ENCODE results near the gene SHF.

The SHF gene

GRCh38 chr15:45224621-45225217 lies 37.0 kb upstream of the SHF start:
- no peak overlapping the region for H3K9ac ChIP-seq (ENCODE audit: low read depth in 1 of 2, low read length in 2 of 2)
- no peaks in the 10 kb centered on the region for H3K27me3 ChIP-seq (ENCODE audit: control insufficient read depth in 1 of 2, insufficient read depth in 2 of 2, low read length in 2 of 2)
- H3K27ac ChIP-seq (ENCODE audit: low read depth, low read length) = no peak overlapping the region
- peaks cover 14 to 19% of the 10 kb centered on the region in 2 donors for H3K4me1 ChIP-seq (ENCODE audit: control insufficient read depth in 1 of 2, insufficient read depth in 2 of 2, low read length in 2 of 2)
- no peaks in the 10 kb centered on the region for H3K36me3 ChIP-seq (ENCODE audit: control insufficient read depth in 1 of 2, insufficient read depth in 2 of 2, low read length in 2 of 2)
- H3K9me3 ChIP-seq (ENCODE audit: control insufficient read depth in 1 of 2, low read length in 2 of 2) = no peaks in the 10 kb centered on the region
- H3K4me3 ChIP-seq (ENCODE audit: low read depth in 1 of 2, low read length in 2 of 2) = no peak overlapping the region

GRCh38 chr15:45221967-45222366 lies 34.2 kb upstream of the SHF start:
- no peak overlapping the region for H3K27ac ChIP-seq (ENCODE audit: low read depth, low read length)
- no peaks in the 10 kb centered on the region for H3K9me3 ChIP-seq (ENCODE audit: control insufficient read depth in 1 of 2, low read length in 2 of 2)
- H3K4me1 ChIP-seq (ENCODE audit: control insufficient read depth in 1 of 2, insufficient read depth in 2 of 2, low read length in 2 of 2) = peaks cover 18% of the 10 kb centered on the region in 2 donors
- H3K4me3 ChIP-seq (ENCODE audit: low read depth in 1 of 2, low read length in 2 of 2) = no peak overlapping the region
- H3K36me3 ChIP-seq (ENCODE audit: control insufficient read depth in 1 of 2, insufficient read depth in 2 of 2, low read length in 2 of 2) = no peaks in the 10 kb centered on the region
- no peak overlapping the region for H3K9ac ChIP-seq (ENCODE audit: low read depth in 1 of 2, low read length in 2 of 2)
- no peaks in the 10 kb centered on the region for H3K27me3 ChIP-seq (ENCODE audit: control insufficient read depth in 1 of 2, insufficient read depth in 2 of 2, low read length in 2 of 2)

- H3K27ac ChIP-seq (ENCODE audit: low read depth, low read length) = no peak overlapping the region
- peaks cover 18% of the 10 kb centered on the region in 2 donors for H3K4me1 ChIP-seq (ENCODE audit: control insufficient read depth in 1 of 2, insufficient read depth in 2 of 2, low read length in 2 of 2)
- no peaks in the 10 kb centered on the region for H3K27me3 ChIP-seq (ENCODE audit: control insufficient read depth in 1 of 2, insufficient read depth in 2 of 2, low read length in 2 of 2)
- no peaks in the 10 kb centered on the region for H3K9me3 ChIP-seq (ENCODE audit: control insufficient read depth in 1 of 2, low read length in 2 of 2)
- H3K4me3 ChIP-seq (ENCODE audit: low read depth in 1 of 2, low read length in 2 of 2) = no peak overlapping the region
- no peaks in the 10 kb centered on the region for H3K36me3 ChIP-seq (ENCODE audit: control insufficient read depth in 1 of 2, insufficient read depth in 2 of 2, low read length in 2 of 2)
- H3K9ac ChIP-seq (ENCODE audit: low read depth in 1 of 2, low read length in 2 of 2) = no peak overlapping the region
Observed at GRCh38 chr15:45221053-45221599, 33.4 kb upstream of the SHF start.

GRCh38 chr15:45212493-45212892 lies 24.7 kb upstream of the SHF start:
- H3K4me3 ChIP-seq (ENCODE audit: low read depth in 1 of 2, low read length in 2 of 2) = no peak overlapping the region
- no peaks in the 10 kb centered on the region for H3K9me3 ChIP-seq (ENCODE audit: control insufficient read depth in 1 of 2, low read length in 2 of 2)
- H3K9ac ChIP-seq (ENCODE audit: low read depth in 1 of 2, low read length in 2 of 2) = no peak overlapping the region
- H3K36me3 ChIP-seq (ENCODE audit: control insufficient read depth in 1 of 2, insufficient read depth in 2 of 2, low read length in 2 of 2) = no peaks in the 10 kb centered on the region
- H3K27me3 ChIP-seq (ENCODE audit: control insufficient read depth in 1 of 2, insufficient read depth in 2 of 2, low read length in 2 of 2) = no peaks in the 10 kb centered on the region
- H3K27ac ChIP-seq (ENCODE audit: low read depth, low read length) = no peak overlapping the region
- H3K4me1 ChIP-seq (ENCODE audit: control insufficient read depth in 1 of 2, insufficient read depth in 2 of 2, low read length in 2 of 2) = peaks cover 0 to 4% of the 10 kb centered on the region in 2 donors

GRCh38 chr15:45205192-45205591 lies 17.4 kb upstream of the SHF start:
- H3K4me3 ChIP-seq (ENCODE audit: low read depth in 1 of 2, low read length in 2 of 2) = no peak overlapping the region
- no peaks in the 10 kb centered on the region for H3K9me3 ChIP-seq (ENCODE audit: control insufficient read depth in 1 of 2, low read length in 2 of 2)
- H3K9ac ChIP-seq (ENCODE audit: low read depth in 1 of 2, low read length in 2 of 2) = no peak overlapping the region
- H3K4me1 ChIP-seq (ENCODE audit: control insufficient read depth in 1 of 2, insufficient read depth in 2 of 2, low read length in 2 of 2) = no peaks in the 10 kb centered on the region
- H3K36me3 ChIP-seq (ENCODE audit: control insufficient read depth in 1 of 2, insufficient read depth in 2 of 2, low read length in 2 of 2) = no peaks in the 10 kb centered on the region
- no peak overlapping the region for H3K27ac ChIP-seq (ENCODE audit: low read depth, low read length)
- H3K27me3 ChIP-seq (ENCODE audit: control insufficient read depth in 1 of 2, insufficient read depth in 2 of 2, low read length in 2 of 2) = no peaks in the 10 kb centered on the region

GRCh38 chr15:45203182-45203581 lies 15.4 kb upstream of the SHF start:
- Histone ChIP-seq H3K9ac (ENCODE audit: low read depth in 1 of 2, low read length in 2 of 2) (no peak overlapping the region), H3K27ac (ENCODE audit: low read depth, low read length) (no peak overlapping the region), H3K9me3 (ENCODE audit: control insufficient read depth in 1 of 2, low read length in 2 of 2) (no peaks in the 10 kb centered on the region)

GRCh38 chr15:45201869-45202268 lies 14.1 kb upstream of the SHF start:
- H3K9me3 ChIP-seq (ENCODE audit: control insufficient read depth in 1 of 2, low read length in 2 of 2) = no peaks in the 10 kb centered on the region
- H3K27ac ChIP-seq (ENCODE audit: low read depth, low read length) = no peak overlapping the region
- H3K4me1 ChIP-seq (ENCODE audit: control insufficient read depth in 1 of 2, insufficient read depth in 2 of 2, low read length in 2 of 2) = peaks cover 5 to 7% of the 10 kb centered on the region in 2 donors
- no peaks in the 10 kb centered on the region for H3K36me3 ChIP-seq (ENCODE audit: control insufficient read depth in 1 of 2, insufficient read depth in 2 of 2, low read length in 2 of 2)
- no peak overlapping the region for H3K9ac ChIP-seq (ENCODE audit: low read depth in 1 of 2, low read length in 2 of 2)
- H3K4me3 ChIP-seq (ENCODE audit: low read depth in 1 of 2, low read length in 2 of 2) = no peak overlapping the region
- H3K27me3 ChIP-seq (ENCODE audit: control insufficient read depth in 1 of 2, insufficient read depth in 2 of 2, low read length in 2 of 2) = no peaks in the 10 kb centered on the region

More at GRCh38 chr15:45203182-45203581, 15.4 kb upstream of the SHF start:
- H3K36me3 ChIP-seq (ENCODE audit: control insufficient read depth in 1 of 2, insufficient read depth in 2 of 2, low read length in 2 of 2) = no peaks in the 10 kb centered on the region
- no peak overlapping the region for H3K4me3 ChIP-seq (ENCODE audit: low read depth in 1 of 2, low read length in 2 of 2)
- no peaks in the 10 kb centered on the region for H3K27me3 ChIP-seq (ENCODE audit: control insufficient read depth in 1 of 2, insufficient read depth in 2 of 2, low read length in 2 of 2)
- peaks cover 5 to 7% of the 10 kb centered on the region in 2 donors for H3K4me1 ChIP-seq (ENCODE audit: control insufficient read depth in 1 of 2, insufficient read depth in 2 of 2, low read length in 2 of 2)

GRCh38 chr15:45201557-45201859 lies 13.7 kb upstream of the SHF start:
- Histone ChIP-seq H3K36me3 (ENCODE audit: control insufficient read depth in 1 of 2, insufficient read depth in 2 of 2, low read length in 2 of 2) (no peaks in the 10 kb centered on the region), H3K27ac (ENCODE audit: low read depth, low read length) (no peak overlapping the region), H3K4me3 (ENCODE audit: low read depth in 1 of 2, low read length in 2 of 2) (peak overlapping the region in 1 of 2 donors; percentile 91), H3K27me3 (ENCODE audit: control insufficient read depth in 1 of 2, insufficient read depth in 2 of 2, low read length in 2 of 2) (no peaks in the 10 kb centered on the region), H3K9ac (ENCODE audit: low read depth in 1 of 2, low read length in 2 of 2) (peak overlapping the region in 1 of 2 donors; percentile 70), H3K4me1 (ENCODE audit: control insufficient read depth in 1 of 2, insufficient read depth in 2 of 2, low read length in 2 of 2) (peaks cover 5 to 7% of the 10 kb centered on the region in 2 donors), H3K9me3 (ENCODE audit: control insufficient read depth in 1 of 2, low read length in 2 of 2) (no peaks in the 10 kb centered on the region)

GRCh38 chr15:45200799-45201556 lies 13.2 kb upstream of the SHF start:
- H3K36me3 ChIP-seq (ENCODE audit: control insufficient read depth in 1 of 2, insufficient read depth in 2 of 2, low read length in 2 of 2) = no peaks in the 10 kb centered on the region
- H3K27me3 ChIP-seq (ENCODE audit: control insufficient read depth in 1 of 2, insufficient read depth in 2 of 2, low read length in 2 of 2) = no peaks in the 10 kb centered on the region
- H3K27ac ChIP-seq (ENCODE audit: low read depth, low read length) = peak overlapping the region; percentile 98
- H3K4me3 ChIP-seq (ENCODE audit: low read depth in 1 of 2, low read length in 2 of 2) = peak overlapping the region; percentile 91 to 92
- peak overlapping the region; percentile 70 to 98 for H3K9ac ChIP-seq (ENCODE audit: low read depth in 1 of 2, low read length in 2 of 2)
- H3K4me1 ChIP-seq (ENCODE audit: control insufficient read depth in 1 of 2, insufficient read depth in 2 of 2, low read length in 2 of 2) = peaks cover 5 to 7% of the 10 kb centered on the region in 2 donors
- H3K9me3 ChIP-seq (ENCODE audit: control insufficient read depth in 1 of 2, low read length in 2 of 2) = no peaks in the 10 kb centered on the region

GRCh38 chr15:45200001-45200798 lies 12.4 kb upstream of the SHF start:
- Histone ChIP-seq H3K9me3 (ENCODE audit: control insufficient read depth in 1 of 2, low read length in 2 of 2) (no peaks in the 10 kb centered on the region), H3K27me3 (ENCODE audit: control insufficient read depth in 1 of 2, insufficient read depth in 2 of 2, low read length in 2 of 2) (no peaks in the 10 kb centered on the region), H3K9ac (ENCODE audit: low read depth in 1 of 2, low read length in 2 of 2) (peak overlapping the region; percentile 70 to 98), H3K27ac (ENCODE audit: low read depth, low read length) (peak overlapping the region; percentile 98), H3K36me3 (ENCODE audit: control insufficient read depth in 1 of 2, insufficient read depth in 2 of 2, low read length in 2 of 2) (no peaks in the 10 kb centered on the region), H3K4me1 (ENCODE audit: control insufficient read depth in 1 of 2, insufficient read depth in 2 of 2, low read length in 2 of 2) (peaks cover 5 to 7% of the 10 kb centered on the region in 2 donors), H3K4me3 (ENCODE audit: low read depth in 1 of 2, low read length in 2 of 2) (peak overlapping the region; percentile 91 to 92)
